Vagina (tissue), 2 donors: Measurements from ENCODE around the gene SNCA.

Experiments
- POLR2A ChIP-seq, 2 donors: fragments of 450-650 bp; IDR thresholded peaks; one replicate each; pipeline ENCODE4 v1.6.1; 2017; ENCODE audit warnings: antibody characterized with exemption in 2 of 2, mild to moderate bottlenecking in 2 of 2, moderate library complexity in 2 of 2
- TF ChIP-seq, protein P1 (sequence below), 3 experiments: fragments of 450-650 bp in 2 of 3; fragments of 200-600 bp in 1 of 3; sonication (generic) in 1 of 3; IDR thresholded peaks; one replicate each; pipeline ENCODE4 v1.5.1; 2017 to 2019; ENCODE audit warnings: antibody characterized with exemption in 3 of 3, mild to moderate bottlenecking in 2 of 3, moderate library complexity in 2 of 3

DNA sequence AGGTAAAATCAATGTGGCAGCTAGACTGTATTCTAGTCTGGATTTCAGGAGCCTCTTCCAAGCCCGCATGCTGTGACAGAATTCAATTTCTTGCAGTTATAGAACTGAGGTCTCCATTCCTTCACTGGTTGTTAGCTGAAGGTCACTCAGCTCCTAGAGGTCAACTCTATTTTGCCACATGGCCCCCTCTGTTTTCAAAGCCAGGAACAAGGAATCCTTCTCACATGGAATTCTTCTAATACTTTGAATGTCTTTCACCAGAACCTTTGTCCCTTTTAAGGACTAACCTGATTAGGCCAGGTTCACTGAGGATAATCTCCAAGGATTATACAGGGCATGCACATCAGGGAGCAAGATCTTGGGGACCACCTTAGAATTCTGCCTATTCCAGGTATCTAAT, 34.2 kb upstream of the SNCA start:
- TF ChIP-seq, protein P1, sequence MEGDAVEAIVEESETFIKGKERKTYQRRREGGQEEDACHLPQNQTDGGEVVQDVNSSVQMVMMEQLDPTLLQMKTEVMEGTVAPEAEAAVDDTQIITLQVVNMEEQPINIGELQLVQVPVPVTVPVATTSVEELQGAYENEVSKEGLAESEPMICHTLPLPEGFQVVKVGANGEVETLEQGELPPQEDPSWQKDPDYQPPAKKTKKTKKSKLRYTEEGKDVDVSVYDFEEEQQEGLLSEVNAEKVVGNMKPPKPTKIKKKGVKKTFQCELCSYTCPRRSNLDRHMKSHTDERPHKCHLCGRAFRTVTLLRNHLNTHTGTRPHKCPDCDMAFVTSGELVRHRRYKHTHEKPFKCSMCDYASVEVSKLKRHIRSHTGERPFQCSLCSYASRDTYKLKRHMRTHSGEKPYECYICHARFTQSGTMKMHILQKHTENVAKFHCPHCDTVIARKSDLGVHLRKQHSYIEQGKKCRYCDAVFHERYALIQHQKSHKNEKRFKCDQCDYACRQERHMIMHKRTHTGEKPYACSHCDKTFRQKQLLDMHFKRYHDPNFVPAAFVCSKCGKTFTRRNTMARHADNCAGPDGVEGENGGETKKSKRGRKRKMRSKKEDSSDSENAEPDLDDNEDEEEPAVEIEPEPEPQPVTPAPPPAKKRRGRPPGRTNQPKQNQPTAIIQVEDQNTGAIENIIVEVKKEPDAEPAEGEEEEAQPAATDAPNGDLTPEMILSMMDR (IDR thresholded peaks at IDR 0.05), result no peak
- TF ChIP-seq POLR2A (IDR thresholded peaks at IDR 0.05), result no peak
